GM18909 (cell line): ENCODE results near the gene UNC5B.

Source experiments
- ATAC-seq: cut with Tn5 transposase; IDR thresholded peaks from one replicate; pipeline ENCODE4 v1.9.1; 2021; ENCODE audit warnings: mild to moderate bottlenecking; ENCODE audit not compliant: unreplicated experiment, poor library complexity

Gene UNC5B

DNA sequence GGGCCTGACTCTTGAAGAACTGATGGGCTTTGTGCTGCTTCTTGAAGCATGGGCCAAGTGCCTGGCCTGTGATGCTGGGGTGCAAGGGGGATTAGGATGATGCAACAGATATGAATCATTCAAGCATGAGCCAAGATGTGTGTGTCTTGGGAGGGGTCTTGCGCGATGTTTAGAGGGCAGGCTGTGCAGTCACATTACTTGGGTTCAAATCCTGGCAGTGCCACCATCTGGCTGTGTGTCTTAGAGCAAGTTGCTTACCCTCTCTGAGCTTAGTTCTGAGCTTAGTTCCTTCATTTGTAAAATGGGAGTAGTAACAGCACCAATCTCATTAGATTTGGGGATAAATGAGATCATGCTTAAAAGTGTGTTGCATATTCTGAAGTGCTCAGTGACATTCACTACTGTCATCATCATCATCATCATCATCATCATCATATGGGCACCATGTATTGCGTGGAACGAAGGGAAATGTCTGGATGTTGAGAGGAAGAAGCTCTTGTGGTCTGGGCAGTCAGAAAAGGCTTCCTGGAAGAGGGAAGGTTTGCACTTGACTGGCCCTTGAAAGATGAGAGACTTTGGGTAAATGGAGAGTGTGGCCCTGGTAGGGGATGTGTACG is 9.3 kb downstream of the UNC5B start:
- no peak for ATAC-seq

GRCh38 chr10:71222601-71223346 is 10.4 kb downstream of the UNC5B start:
- no peak for ATAC-seq

DNA sequence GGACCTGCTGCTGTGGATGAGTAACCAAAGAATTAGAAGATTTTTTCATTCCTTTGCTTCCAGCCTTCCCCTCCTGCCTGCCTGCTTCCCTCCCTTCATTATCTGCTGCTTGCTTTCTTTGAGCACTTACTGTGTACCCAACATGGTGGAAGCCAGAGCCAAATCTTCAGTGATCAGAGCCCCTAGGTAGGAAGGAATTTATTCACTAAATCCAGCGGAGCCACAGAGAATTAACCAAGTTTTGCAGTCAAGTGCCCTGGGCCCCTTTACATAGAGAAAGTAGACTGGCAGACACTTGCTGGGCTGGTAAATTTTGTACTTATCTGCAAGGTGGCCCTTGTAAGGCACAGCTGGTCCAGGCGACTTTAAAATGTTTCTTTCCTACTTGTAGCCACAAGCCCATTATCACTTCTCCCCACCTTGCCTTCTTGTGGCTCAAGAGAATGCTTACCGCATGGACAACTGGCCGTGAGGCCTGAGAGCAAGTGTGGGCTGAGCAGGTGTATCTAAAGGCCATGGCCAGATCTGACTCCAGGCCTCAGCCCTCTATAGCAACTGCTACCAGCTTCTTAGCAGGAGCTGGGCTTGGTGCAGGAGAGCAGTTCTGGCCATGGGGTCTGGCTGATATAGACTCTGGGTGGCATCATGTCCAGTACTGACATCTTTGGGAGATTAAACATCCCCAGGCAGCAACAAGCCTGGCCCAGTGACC is 11.1 kb downstream of the UNC5B start:
- no peak for ATAC-seq

- ATAC-seq = no peak
Observed at GRCh38 chr10:71225291-71226058, 13.1 kb downstream of the UNC5B start.

- no peak for ATAC-seq
Observed at GRCh38 chr10:71228875-71229675, 16.7 kb downstream of the UNC5B start.

GRCh38 chr10:71229726-71230655 is 17.6 kb downstream of the UNC5B start:
- ATAC-seq = no peak

GRCh38 chr10:71230656-71231025 is 18.3 kb downstream of the UNC5B start:
- no peak for ATAC-seq

GRCh38 chr10:71231206-71231605 is 18.8 kb downstream of the UNC5B start:
- ATAC-seq = no peak

DNA sequence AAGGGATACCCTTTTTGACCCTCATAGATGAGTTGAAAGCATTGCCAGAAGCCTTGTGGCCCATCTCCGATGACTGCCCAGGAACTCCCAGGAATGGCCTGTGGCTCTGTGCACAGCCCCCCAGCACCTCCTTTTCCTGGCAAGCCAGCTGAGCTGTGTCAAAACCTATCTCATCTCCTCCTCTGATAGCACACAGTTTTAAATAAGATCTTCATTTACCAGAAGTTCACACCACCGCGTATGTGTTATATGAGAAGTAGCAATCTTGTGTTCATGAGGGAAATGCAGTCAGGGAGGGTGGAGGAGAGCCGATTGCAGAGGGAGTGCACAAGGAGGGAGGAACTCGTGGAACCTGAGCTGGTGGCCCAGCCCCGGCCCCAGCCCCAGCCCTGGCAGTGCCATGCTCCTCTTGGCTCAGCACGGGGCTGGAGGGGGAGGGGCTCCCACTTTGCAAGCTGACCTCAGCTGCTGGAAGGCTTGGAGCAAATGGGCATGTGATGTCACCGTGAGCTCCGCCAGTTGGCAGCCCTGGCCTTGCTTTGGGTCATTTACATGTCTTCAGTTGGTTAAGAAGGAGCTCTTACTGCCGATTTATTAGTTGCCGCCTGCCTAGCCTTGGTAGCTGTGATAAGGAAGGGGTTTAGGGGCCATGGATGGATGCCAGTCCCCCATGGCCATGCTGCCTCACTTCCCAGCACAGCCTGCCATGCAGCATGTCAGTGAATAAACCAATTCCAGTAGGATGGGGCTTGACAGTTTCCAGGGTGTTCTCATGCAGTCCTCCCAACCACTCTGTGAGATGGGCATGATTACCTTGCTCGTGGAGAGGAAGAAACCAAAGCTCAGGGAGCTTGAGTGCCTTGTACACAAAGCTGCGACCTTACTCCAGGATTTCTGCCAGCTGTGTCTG is 20.0 kb downstream of the UNC5B start:
- no peak for ATAC-seq

GRCh38 chr10:71233482-71233892 is 21.1 kb downstream of the UNC5B start:
- ATAC-seq = no peak

DNA sequence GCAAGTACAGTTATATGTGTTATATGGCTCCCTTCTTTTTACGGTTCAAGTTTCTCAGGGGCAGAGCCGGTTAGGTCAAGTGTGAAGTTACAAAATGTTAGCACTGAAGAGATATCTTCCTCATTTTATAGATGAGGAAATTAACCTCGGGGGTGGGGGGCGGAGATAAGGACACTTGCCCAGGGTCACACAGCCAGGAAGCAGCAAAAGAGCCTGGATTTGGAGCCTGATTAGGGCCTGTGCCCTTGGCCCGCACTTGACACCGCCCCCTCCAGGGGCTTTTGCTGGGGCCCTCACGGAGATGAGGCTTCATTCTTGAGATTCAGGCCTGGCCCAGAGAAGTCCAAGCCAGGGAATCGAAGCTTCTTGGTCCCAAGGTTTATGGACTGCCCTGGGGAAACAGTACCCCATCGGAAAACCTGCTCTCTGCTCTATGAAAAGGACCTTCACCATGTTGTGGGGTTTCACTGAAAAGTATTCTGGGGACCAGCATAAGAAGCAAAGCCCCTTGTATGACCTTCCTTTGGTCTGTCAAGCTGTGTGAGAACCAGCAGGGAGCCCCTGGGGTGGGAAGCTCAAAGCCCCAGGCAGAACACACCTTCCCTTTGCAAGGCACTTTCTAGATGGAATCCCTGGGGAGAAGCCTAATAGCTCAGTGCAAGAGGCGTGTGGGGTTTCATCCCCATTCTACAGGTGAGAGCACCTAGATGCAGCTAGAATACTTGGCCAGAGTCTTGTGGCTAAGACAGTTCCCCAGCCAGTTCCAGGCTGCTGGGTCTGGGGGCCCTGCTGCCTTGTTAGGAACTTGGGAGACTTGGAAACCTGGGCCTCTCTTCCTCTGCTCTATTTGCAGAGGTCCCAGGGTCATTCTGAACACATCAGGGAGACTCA is 21.9 kb downstream of the UNC5B start:
- no peak for ATAC-seq

DNA sequence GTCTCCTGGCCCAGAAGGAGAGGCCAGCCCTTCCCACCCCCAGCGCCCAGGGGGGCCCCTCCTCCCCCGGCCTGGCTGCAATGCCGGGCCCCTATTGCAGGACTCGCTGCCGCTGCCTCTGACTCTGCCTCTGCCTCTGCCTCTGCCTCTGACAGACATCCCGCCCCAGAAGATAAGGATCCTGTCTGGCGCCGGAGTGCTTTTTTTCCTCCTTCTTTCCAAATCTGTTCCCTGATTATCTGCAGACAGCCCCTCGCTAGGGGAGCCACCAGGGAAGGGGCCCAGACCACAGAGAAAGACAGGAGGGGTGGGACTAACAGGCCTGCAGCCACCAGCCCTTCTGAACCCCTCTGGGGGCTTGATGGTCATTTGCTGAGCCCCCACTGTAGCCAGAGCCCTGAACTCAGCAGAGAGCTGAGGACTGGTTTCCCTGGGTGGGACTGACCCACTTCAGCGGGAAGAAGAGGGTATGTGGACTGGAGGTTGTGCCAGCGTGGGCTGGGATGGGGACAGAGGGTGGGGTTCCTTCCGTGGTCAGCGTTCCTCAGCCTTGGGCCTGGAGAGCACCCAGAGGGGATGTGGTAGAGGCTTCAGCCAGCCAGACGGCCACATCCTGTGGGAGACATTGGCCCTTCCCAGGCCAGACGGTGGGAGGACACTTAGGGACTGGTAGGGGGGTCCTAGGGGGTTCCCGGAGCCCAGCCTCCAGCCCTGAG is 22.8 kb downstream of the UNC5B start:
- ATAC-seq = no peak

- ATAC-seq = no peak
Observed at GRCh38 chr10:71235808-71236207, 23.4 kb downstream of the UNC5B start.

DNA sequence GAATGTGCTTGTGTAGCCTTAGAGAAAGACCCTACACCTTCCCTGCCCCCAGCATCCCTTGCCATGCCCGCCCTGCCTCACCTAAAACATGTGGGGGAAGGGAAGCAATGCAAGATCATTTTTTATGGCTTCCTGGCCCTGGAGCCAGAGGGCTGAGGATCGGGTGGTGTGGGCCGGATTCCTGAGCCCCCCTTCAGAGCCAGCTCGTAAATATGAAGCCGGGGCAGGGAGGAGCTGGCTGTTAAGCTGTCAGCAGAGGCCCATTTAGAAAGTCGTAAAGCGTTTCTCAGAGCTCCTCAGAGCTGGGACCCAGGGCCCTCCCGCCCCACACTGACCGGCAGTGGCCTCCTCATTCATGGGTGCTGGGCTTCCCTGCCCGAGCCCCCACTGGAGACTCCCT is 23.9 kb downstream of the UNC5B start:
- no peak for ATAC-seq

- ATAC-seq = no peak
Observed at GRCh38 chr10:71236822-71237682, 24.7 kb downstream of the UNC5B start.
